H9 (cell line): ENCODE measurements around the gene KRT34. TPM values are rescaled to one million over a fixed set of nuclear protein-coding genes. Genes with fewer than 3 reads are reported as not detected.

Experiments
- DNase-seq: peaks from one replicate; pipeline ENCODE4 v3.0.0-alpha.2; 2017
- H2AFZ ChIP-seq: one replicate; pipeline ENCODE4 v1.6.1; 2013; ENCODE audit warnings: mild to moderate bottlenecking, low read length, control low read depth, moderate library complexity
- H2AK5ac ChIP-seq: 2 replicates; pipeline ENCODE4 v1.6.1; 2013; ENCODE audit warnings: low read length, control low read depth, mixed read lengths; ENCODE audit not compliant: insufficient read length
- H2BK120ac ChIP-seq: one replicate; pipeline ENCODE4 v1.6.1; 2013; ENCODE audit warnings: low read depth, mild to moderate bottlenecking, low read length, control low read depth, inconsistent platforms; ENCODE audit not compliant: poor library complexity, severe bottlenecking
- H2BK12ac ChIP-seq: 2 replicates; pipeline ENCODE4 v1.6.1; 2013; ENCODE audit warnings: low read length, control low read depth, mixed read lengths, low read depth; ENCODE audit not compliant: insufficient read length
- H2BK15ac ChIP-seq: 2 replicates; pipeline ENCODE4 v1.6.1; 2013; ENCODE audit warnings: low read depth, low read length, control low read depth
- H2BK20ac ChIP-seq: one replicate; pipeline ENCODE4 v1.6.1; 2013; ENCODE audit warnings: low read depth, mild to moderate bottlenecking, low read length, control low read depth, inconsistent platforms; ENCODE audit not compliant: poor library complexity, severe bottlenecking
- H2BK5ac ChIP-seq: 2 replicates; pipeline ENCODE4 v1.6.1; 2013; ENCODE audit warnings: low read length, control low read depth, mixed read lengths; ENCODE audit not compliant: insufficient read length
- H3K14ac ChIP-seq: 2 replicates; pipeline ENCODE4 v1.6.1; 2013; ENCODE audit warnings: low read length, control low read depth; ENCODE audit not compliant: insufficient read depth
- H3K18ac ChIP-seq: 2 replicates; pipeline ENCODE4 v1.6.1; 2013; ENCODE audit warnings: low read depth, mild to moderate bottlenecking, mixed read lengths, low read length, control low read depth; ENCODE audit not compliant: insufficient read length
- H3K23ac ChIP-seq: 2 replicates; pipeline ENCODE4 v1.6.1; 2013; ENCODE audit warnings: low read length, control low read depth, mixed read lengths, low read depth; ENCODE audit not compliant: insufficient read length
- H3K23me2 ChIP-seq: 2 replicates; pipeline ENCODE4 v1.6.1; 2013; ENCODE audit warnings: low read depth, mild to moderate bottlenecking, mixed read lengths, low read length, control low read depth; ENCODE audit not compliant: insufficient read length, poor library complexity, severe bottlenecking
- H3K27ac ChIP-seq: 2 replicates; pipeline ENCODE4 v1.5.1; 2013; ENCODE audit warnings: low read length, control low read depth, mixed read lengths, low read depth; ENCODE audit not compliant: insufficient read length
- H3K27me3 ChIP-seq: 2 replicates; pipeline ENCODE4 v1.6.1; 2013; ENCODE audit warnings: low read length, control low read depth, inconsistent platforms; ENCODE audit not compliant: insufficient read depth
- H3K4ac ChIP-seq: 2 replicates; pipeline ENCODE4 v1.6.1; 2013; ENCODE audit warnings: low read depth, mild to moderate bottlenecking, control low read depth, inconsistent platforms, low read length, moderate library complexity
- H3K4me1 ChIP-seq: 2 replicates; pipeline ENCODE4 v1.6.1; 2013; ENCODE audit warnings: low read length, control low read depth, inconsistent platforms; ENCODE audit not compliant: insufficient read depth
- H3K4me2 ChIP-seq: 2 replicates; pipeline ENCODE4 v1.6.1; 2013; ENCODE audit warnings: low read length, control low read depth, mixed read lengths; ENCODE audit not compliant: insufficient read length, insufficient read depth
- H3K56ac ChIP-seq: 2 replicates; pipeline ENCODE4 v1.6.1; 2013; ENCODE audit warnings: low read depth, mild to moderate bottlenecking, mixed read lengths, low read length, control low read depth; ENCODE audit not compliant: insufficient read length
- H3K79me1 ChIP-seq: 2 replicates; pipeline ENCODE4 v1.6.1; 2013; ENCODE audit warnings: low read depth, mild to moderate bottlenecking, moderate library complexity, low read length, control low read depth, inconsistent platforms; ENCODE audit not compliant: insufficient read depth, poor library complexity, severe bottlenecking
- H3K79me2 ChIP-seq: 2 replicates; pipeline ENCODE4 v1.6.1; 2013; ENCODE audit warnings: low read length, control low read depth, inconsistent platforms; ENCODE audit not compliant: insufficient read depth
- H3K9ac ChIP-seq: 2 replicates; pipeline ENCODE4 v1.6.1; 2013; ENCODE audit warnings: low read length, control low read depth, mixed read lengths; ENCODE audit not compliant: insufficient read length; ENCODE audit errors: extremely low read depth
- H3K9me3 ChIP-seq: one replicate; pipeline ENCODE4 v1.6.1; 2013; ENCODE audit warnings: low read depth, low read length, inconsistent platforms; ENCODE audit not compliant: control insufficient read depth
- H3T11ph ChIP-seq: one replicate; pipeline ENCODE4 v1.6.1; 2013; ENCODE audit warnings: mild to moderate bottlenecking, low read length, control low read depth, inconsistent platforms
- H4K20me1 ChIP-seq: one replicate; pipeline ENCODE4 v1.6.1; 2013; ENCODE audit not compliant: control insufficient read depth, insufficient read length, insufficient read depth
- H4K5ac ChIP-seq: 2 replicates; pipeline ENCODE4 v1.6.1; 2013; ENCODE audit warnings: low read depth, mild to moderate bottlenecking, mixed read lengths, low read length, control low read depth; ENCODE audit not compliant: insufficient read length
- H4K8ac ChIP-seq: replicated peaks from 2 replicates; pipeline ENCODE4 v1.6.1; 2013; ENCODE audit warnings: low read length, control low read depth, mixed read lengths, low read depth; ENCODE audit not compliant: insufficient read length
- H4K91ac ChIP-seq: 2 replicates; pipeline ENCODE4 v1.6.1; 2013; ENCODE audit warnings: low read depth, mild to moderate bottlenecking, moderate library complexity, mixed read lengths, low read length, control low read depth; ENCODE audit not compliant: insufficient read length
- H3K27ac Mint-ChIP-seq, 3 experiments: 2 replicates in 2 of 3; 3 replicates in 1 of 3; pipeline ENCODE4 v1.8.0; 2020 to 2021; ENCODE audit warnings: mixed read lengths in 3 of 3, mild to moderate bottlenecking in 1 of 3, moderate library complexity in 1 of 3
- H3K27me3 Mint-ChIP-seq: 2 replicates; pipeline ENCODE4 v1.8.0; 2021; ENCODE audit warnings: low read depth, mild to moderate bottlenecking, moderate library complexity, mixed read lengths
- H3K36me3 Mint-ChIP-seq, 3 experiments: 2 replicates in 2 of 3; 3 replicates in 1 of 3; pipeline ENCODE4 v1.8.0; 2020 to 2021; ENCODE audit warnings: low read depth in 3 of 3, mixed read lengths in 3 of 3; ENCODE audit not compliant: insufficient read depth in 1 of 3
- H3K4me1 Mint-ChIP-seq, 2 experiments: 2 replicates each; pipeline ENCODE4 v1.8.0; 2020; ENCODE audit warnings: mixed read lengths in 2 of 2
- H3K4me3 Mint-ChIP-seq, 2 experiments: 2 replicates in 1 of 2; 3 replicates in 1 of 2; pipeline ENCODE4 v1.8.0; 2020 to 2021; ENCODE audit warnings: mild to moderate bottlenecking in 2 of 2, mixed read lengths in 2 of 2, moderate library complexity in 1 of 2
- H3K9me3 Mint-ChIP-seq, 2 experiments: 2 replicates in 1 of 2; 3 replicates in 1 of 2; pipeline ENCODE4 v1.8.0; 2020; ENCODE audit warnings: mild to moderate bottlenecking in 2 of 2, mixed read lengths in 2 of 2, moderate library complexity in 1 of 2
- CTCF ChIP-seq: fragments of 200-600 bp; sonication (generic); conservative IDR thresholded peaks from 3 replicates; pipeline ENCODE4 v1.8.0; 2021; ENCODE audit warnings: antibody characterized with exemption, mild to moderate bottlenecking
- WGBS: extraction: QIAGEN DNeasy Blood & Tissue Kit; methylation state at CpG from one replicate; pipeline ENCODE4 v1.1.7; 2013; ENCODE audit warnings: missing lambda C conversion rate, low lambda C conversion rate, mixed read lengths; ENCODE audit not compliant: insufficient read length; ENCODE audit errors: extremely low coverage; 5-methylcytosine and 5-hydroxymethylcytosine counted together
- total RNA-seq: library from RNA; stranded (reverse); gene quantifications from 2 replicates; pipeline ENCODE4 v1.2.1, GENCODE V29; 2021

Gene KRT34
- total RNA-seq, 1 experiment from 2014 or later: not detected

- Histone ChIP-seq H3K27ac (no peak overlapping the region), H3K9ac (no peak overlapping the region), H2BK20ac (no peak overlapping the region), H4K91ac (no peak overlapping the region), H2BK12ac (no peak overlapping the region), H3T11ph (no peak overlapping the region), H2BK120ac (no peak overlapping the region), H3K79me2 (no peaks in the 10 kb centered on the region), H2AFZ (no peak overlapping the region), H3K27me3 (no peaks in the 10 kb centered on the region), H2AK5ac (no peak overlapping the region), H3K4ac (no peak overlapping the region), H3K18ac (no peak overlapping the region), H3K79me1 (no peaks in the 10 kb centered on the region), H4K5ac (no peak overlapping the region), H3K9me3 (no peaks in the 10 kb centered on the region), H4K8ac (no peak overlapping the region), H3K23ac (no peak overlapping the region), H2BK15ac (no peak overlapping the region), H3K14ac (no peak overlapping the region), H3K56ac (no peak overlapping the region), H3K4me2 (no peak overlapping the region), H3K23me2 (no peaks in the 10 kb centered on the region), H4K20me1 (no peaks in the 10 kb centered on the region), H2BK5ac (no peak overlapping the region), H3K4me1 (no peaks in the 10 kb centered on the region)
- Mint-ChIP-seq H3K36me3 (no peaks in the 10 kb centered on the region), H3K27ac (no peak overlapping the region; a peak in 1 of 7 replicates), H3K4me1 (0 out of 4 replicates have a peak, but pooled peaks cover 0 to 3% of the 10 kb centered on the region in 2 experiments), H3K4me3 (no peak overlapping the region), H3K27me3 (peaks cover 4% of the 10 kb centered on the region), H3K9me3 (no peaks in the 10 kb centered on the region; a peak in 1 of 5 replicates)
- WGBS: no CpG with 5 or more reads among the region's 7 CpGs
- no peak for TF ChIP-seq CTCF
- no peak for DNase-seq
Measured at GRCh38 chr17:41396340-41396739, 14.2 kb upstream of the KRT34 start.
